GM23338 (cell line): ENCODE results near the gene BNC2. TPM values are rescaled to one million over a fixed set of nuclear protein-coding genes. Genes with fewer than 3 reads are reported as not detected.

Experiments used
- ATAC-seq: fragments of 200-7000 bp; cut with Tn5 transposase; 3 replicates; pipeline ENCODE4 v1.9.1; 2020
- DNase-seq: peaks from one replicate; pipeline ENCODE4 v3.0.0-alpha.2; 2015; ENCODE audit warnings: low spot score
- H2AFZ ChIP-seq: fragments of 200-600 bp; sonication (generic); 2 replicates; pipeline ENCODE4 v1.8.0; 2016; ENCODE audit warnings: antibody characterized with exemption, mild to moderate bottlenecking, moderate library complexity
- H3F3A ChIP-seq: fragments of 200-600 bp; sonication (generic); replicated peaks from 2 replicates; pipeline ENCODE4 v1.8.0; 2017; ENCODE audit warnings: antibody characterized with exemption, mixed run types, low read depth
- H3K27ac ChIP-seq: fragments of 200-600 bp; sonication (generic); 2 replicates; pipeline ENCODE4 v1.6.1; 2016; ENCODE audit warnings: low read depth
- H3K27me3 ChIP-seq: fragments of 200-600 bp; sonication (generic); 2 replicates; pipeline ENCODE4 v1.8.0; 2016; ENCODE audit warnings: mild to moderate bottlenecking, mixed run types, moderate library complexity; ENCODE audit not compliant: insufficient read depth
- H3K36me3 ChIP-seq: fragments of 200-600 bp; sonication (generic); 2 replicates; pipeline ENCODE4 v1.8.0; 2016; ENCODE audit warnings: mild to moderate bottlenecking; ENCODE audit not compliant: insufficient read depth
- H3K4me1 ChIP-seq: fragments of 200-600 bp; sonication (generic); 2 replicates; pipeline ENCODE4 v1.8.0; 2016; ENCODE audit warnings: mild to moderate bottlenecking, moderate library complexity; ENCODE audit not compliant: insufficient read depth
- H3K4me2 ChIP-seq: fragments of 200-600 bp; sonication (generic); 2 replicates; pipeline ENCODE4 v1.7.1; 2017; ENCODE audit warnings: mixed run types
- H3K4me3 ChIP-seq: fragments of 200-600 bp; sonication (generic); 2 replicates; pipeline ENCODE4 v1.6.1; 2016; ENCODE audit warnings: mixed run types
- H3K79me2 ChIP-seq: fragments of 200-600 bp; sonication (generic); replicated peaks from 2 replicates; pipeline ENCODE4 v1.8.0; 2017; ENCODE audit warnings: mild to moderate bottlenecking; ENCODE audit not compliant: insufficient read depth
- H3K9me2 ChIP-seq: fragments of 200-600 bp; sonication (generic); 2 replicates; pipeline ENCODE4 v1.8.0; 2017; ENCODE audit not compliant: insufficient read depth
- H4K20me1 ChIP-seq: fragments of 200-600 bp; sonication (generic); replicated peaks from 2 replicates; pipeline ENCODE4 v1.8.0; 2017; ENCODE audit warnings: mild to moderate bottlenecking; ENCODE audit not compliant: insufficient read depth
- H3K27ac Mint-ChIP-seq: 2 replicates; pipeline ENCODE4 v1.8.0; 2020; ENCODE audit warnings: inconsistent platforms, mild to moderate bottlenecking, moderate library complexity, mixed read lengths
- H3K27me3 Mint-ChIP-seq: 3 replicates; pipeline ENCODE4 v1.8.0; 2022; ENCODE audit warnings: low read depth, mild to moderate bottlenecking, moderate library complexity, mixed read lengths, inconsistent platforms; ENCODE audit not compliant: insufficient read depth, poor library complexity
- H3K36me3 Mint-ChIP-seq: 3 replicates; pipeline ENCODE4 v1.8.0; 2021; ENCODE audit warnings: low read depth, mild to moderate bottlenecking, inconsistent platforms, moderate library complexity, mixed read lengths
- H3K4me1 Mint-ChIP-seq: 3 replicates; pipeline ENCODE4 v1.8.0; 2020; ENCODE audit warnings: mild to moderate bottlenecking, inconsistent platforms, mixed read lengths
- H3K4me3 Mint-ChIP-seq: 3 replicates; pipeline ENCODE4 v1.8.0; 2021; ENCODE audit warnings: moderate library complexity, mild to moderate bottlenecking, inconsistent platforms, mixed read lengths
- H3K9me3 Mint-ChIP-seq: 3 replicates; pipeline ENCODE4 v1.8.0; 2020; ENCODE audit warnings: moderate library complexity, mild to moderate bottlenecking, inconsistent platforms, mixed read lengths
- CREB1 ChIP-seq: fragments of 250-450 bp; sonication (Bioruptor Pico); IDR thresholded peaks from 2 replicates; pipeline ENCODE4 v1.5.0; 2020; ENCODE audit warnings: low read depth, mild to moderate bottlenecking, moderate library complexity
- CTCF ChIP-seq, 2 experiments: fragments of 200-600 bp in 1 of 2; sonication (generic) in 1 of 2; conservative IDR thresholded peaks; 2 replicates each; pipeline versions ENCODE4 v1.5.1 to v1.6.1; 2016 to 2017; ENCODE audit warnings: antibody characterized with exemption in 2 of 2, low read depth in 2 of 2, mild to moderate bottlenecking in 2 of 2, moderate library complexity in 1 of 2
- ETS1 ChIP-seq: IDR thresholded peaks from 2 replicates; pipeline ENCODE4 v1.6.1; 2016; ENCODE audit warnings: antibody characterized with exemption
- EZH2 ChIP-seq: fragments of 200-600 bp; sonication (generic); IDR thresholded peaks from one replicate; pipeline ENCODE4 v1.8.0; 2017; ENCODE audit warnings: antibody characterized with exemption, mild to moderate bottlenecking, low read depth; ENCODE audit not compliant: unreplicated experiment
- EZH2phosphoT487 ChIP-seq: fragments of 200-600 bp; sonication (generic); IDR thresholded peaks from one replicate; pipeline ENCODE4 v1.8.1; 2018; ENCODE audit warnings: antibody characterized with exemption; ENCODE audit not compliant: unreplicated experiment
- JUNB ChIP-seq: IDR thresholded peaks from one replicate; pipeline ENCODE4 v1.6.1; 2016; ENCODE audit warnings: antibody characterized with exemption; ENCODE audit not compliant: unreplicated experiment
- NANOG ChIP-seq: IDR thresholded peaks from 2 replicates; pipeline ENCODE4 v1.6.1; 2016; ENCODE audit warnings: antibody characterized with exemption, borderline replicate concordance
- POLR2AphosphoS5 ChIP-seq: IDR thresholded peaks from 2 replicates; pipeline ENCODE4 v1.6.1; 2016; ENCODE audit warnings: antibody characterized with exemption, low read depth
- REST ChIP-seq: IDR thresholded peaks from one replicate; pipeline ENCODE4 v1.6.1; 2018; ENCODE audit warnings: antibody characterized with exemption; ENCODE audit not compliant: unreplicated experiment
- STAT1 ChIP-seq: IDR thresholded peaks from one replicate; pipeline ENCODE4 v1.6.1; 2016; ENCODE audit warnings: antibody characterized with exemption; ENCODE audit not compliant: unreplicated experiment
- ZNF114 ChIP-seq: fragments of 250-450 bp; sonication (Bioruptor Pico); IDR thresholded peaks from 2 replicates; pipeline ENCODE4 v1.5.0; 2020; ENCODE audit warnings: mild to moderate bottlenecking, moderate library complexity
- ZNF331 ChIP-seq: fragments of 250-450 bp; sonication (Bioruptor Pico); IDR thresholded peaks from 2 replicates; pipeline ENCODE4 v1.5.0; 2020; ENCODE audit warnings: low read depth, mild to moderate bottlenecking, moderate library complexity
- ZNF462 ChIP-seq: fragments of 250-450 bp; sonication (Bioruptor Pico); IDR thresholded peaks from 2 replicates; pipeline ENCODE4 v1.5.0; 2020; ENCODE audit warnings: mild to moderate bottlenecking, moderate library complexity
- polyA plus RNA-seq: library from polyadenylated mRNA; unstranded; fragments of >200 nt; fragmentation: Nextera tagmentation; extraction: Ambion mirVana; gene quantifications from 2 replicates; pipeline ENCODE4 v1.2.1, GENCODE V29; 2016
- total RNA-seq: library from RNA; depleted of rRNA; stranded (reverse); fragments of >200 nt; shearing (Covaris generic); gene quantifications from 2 replicates; pipeline ENCODE4 v1.2.3, GENCODE V29; 2014

Gene BNC2
- total and polyA plus RNA-seq, 2 experiments from 2014 or later = 12.7 to 13.2 TPM

- H3K36me3 ChIP-seq = no peaks in the 10 kb centered on the region
- no peak overlapping the region for H2AFZ ChIP-seq
- no peaks in the 10 kb centered on the region for H3K27me3 ChIP-seq
- TF ChIP-seq JUNB (no peak), STAT1 (no peak), POLR2AphosphoS5 (no peak), ZNF114 (CRISPR knock-in tag) (no peak), CREB1 (no peak), REST (no peak), ETS1 (no peak), ZNF462 (no peak), EZH2phosphoT487 (no peak), NANOG (no peak), CTCF (conservative IDR thresholded peaks at IDR 0.05; ENCODE audit: low read depth in 2 of 2) (no peak), ZNF331 (CRISPR knock-in tag) (no peak), EZH2 (no peak)
- H3K4me3 Mint-ChIP-seq = no peak overlapping the region
- no peaks in the 10 kb centered on the region for H4K20me1 ChIP-seq
- H3K4me1 ChIP-seq = peaks cover 34% of the 10 kb centered on the region
- ATAC-seq = no peak
- H3K9me3 Mint-ChIP-seq = no peaks in the 10 kb centered on the region
- no peaks in the 10 kb centered on the region for H3K36me3 Mint-ChIP-seq
- H3K27me3 Mint-ChIP-seq = no peaks in the 10 kb centered on the region
- no peaks in the 10 kb centered on the region for H3K9me2 ChIP-seq
- no peak for DNase-seq
- H3K27ac ChIP-seq = no peak overlapping the region
- no peaks in the 10 kb centered on the region for H3K79me2 ChIP-seq
- peaks cover 44% of the 10 kb centered on the region for H3K4me1 Mint-ChIP-seq
- no peaks in the 10 kb centered on the region for H3F3A ChIP-seq
- H3K27ac Mint-ChIP-seq = no peak overlapping the region
- H3K4me3 ChIP-seq = no peak overlapping the region
- no peak overlapping the region for H3K4me2 ChIP-seq
Observed at GRCh38 chr9:16413509-16414016, 456.9 kb downstream of the BNC2 start.
